Measurements from ENCODE around the gene TMEM170A.

GRCh38 chr16:75420987-75421819, 43.3 kb downstream of the TMEM170A start:
- no peak for TF ChIP-seq CTCF (IDR thresholded peaks at IDR 0.05; ENCODE audit: insufficient read depth, low read length, poor library complexity, severe bottlenecking)
- TF ChIP-seq EZH2phosphoT487 (conservative IDR thresholded peaks at IDR 0.05; ENCODE audit: low read length) = no peak
